IMR-90 (cell line): ENCODE results near the gene PHKA1.

Source experiments
- FOS ChIP-seq: fragments of 150-350 bp; IDR thresholded peaks from 2 replicates; pipeline ENCODE4 v1.6.1; 2016; ENCODE audit warnings: low read depth, low read length
- MAZ ChIP-seq: IDR thresholded peaks from 2 replicates; pipeline ENCODE4 v1.6.1; 2012; ENCODE audit warnings: low read depth, mild to moderate bottlenecking, low read length, improper control_type of control experiment, moderate library complexity, borderline replicate concordance
- RAD21 ChIP-seq: IDR thresholded peaks from 2 replicates; pipeline ENCODE4 v1.6.1; 2012; ENCODE audit warnings: low read length, improper control_type of control experiment
- TF ChIP-seq, protein P1 (sequence below): conservative IDR thresholded peaks from 2 replicates; pipeline ENCODE4 v1.5.1; 2012; ENCODE audit warnings: mild to moderate bottlenecking, low read depth, low read length, improper control_type of control experiment

DNA sequence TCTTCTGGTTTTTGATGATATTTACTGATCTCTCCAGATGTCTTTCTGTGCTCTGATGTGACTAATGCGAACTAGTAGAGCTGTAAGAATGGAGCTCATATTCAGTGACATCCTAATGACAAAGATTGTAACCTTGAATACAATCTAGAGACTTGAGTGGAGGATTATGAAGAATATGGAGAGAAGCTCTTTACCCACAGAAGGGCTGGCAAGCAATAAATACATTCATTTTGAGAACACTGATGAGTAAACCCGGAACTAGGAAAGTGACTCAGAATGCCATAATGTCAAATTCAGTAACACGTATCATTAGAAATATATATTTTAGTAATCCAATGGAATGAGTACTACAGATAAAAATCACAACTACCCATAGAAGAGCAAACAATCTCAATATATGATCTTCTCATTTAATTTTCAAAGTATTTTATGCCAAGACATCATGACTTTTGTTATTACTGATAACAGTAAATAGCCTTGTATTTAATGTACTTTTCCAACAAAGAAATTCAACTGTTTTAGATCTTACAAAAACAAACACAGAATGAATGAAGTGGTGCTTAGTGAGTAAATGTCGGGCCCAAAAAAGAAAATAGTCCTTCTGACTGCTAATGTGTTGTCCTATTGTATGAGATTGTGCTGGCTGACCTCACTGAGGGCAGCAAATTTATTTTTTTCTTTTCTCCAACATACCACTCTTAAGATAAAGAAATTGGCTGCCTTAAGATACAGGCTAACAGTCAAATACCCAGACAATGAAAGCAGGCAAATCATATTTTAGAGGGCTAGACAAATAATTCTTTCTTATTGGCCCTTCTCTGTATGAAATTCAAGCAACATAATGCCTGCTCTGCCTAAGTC, 92.3 kb downstream of the PHKA1 start:
- TF ChIP-seq RAD21 (no peak), MAZ (no peak), FOS (peak; percentile 38; the same call in 1 of the 2 replicates)
- TF ChIP-seq, protein P1, sequence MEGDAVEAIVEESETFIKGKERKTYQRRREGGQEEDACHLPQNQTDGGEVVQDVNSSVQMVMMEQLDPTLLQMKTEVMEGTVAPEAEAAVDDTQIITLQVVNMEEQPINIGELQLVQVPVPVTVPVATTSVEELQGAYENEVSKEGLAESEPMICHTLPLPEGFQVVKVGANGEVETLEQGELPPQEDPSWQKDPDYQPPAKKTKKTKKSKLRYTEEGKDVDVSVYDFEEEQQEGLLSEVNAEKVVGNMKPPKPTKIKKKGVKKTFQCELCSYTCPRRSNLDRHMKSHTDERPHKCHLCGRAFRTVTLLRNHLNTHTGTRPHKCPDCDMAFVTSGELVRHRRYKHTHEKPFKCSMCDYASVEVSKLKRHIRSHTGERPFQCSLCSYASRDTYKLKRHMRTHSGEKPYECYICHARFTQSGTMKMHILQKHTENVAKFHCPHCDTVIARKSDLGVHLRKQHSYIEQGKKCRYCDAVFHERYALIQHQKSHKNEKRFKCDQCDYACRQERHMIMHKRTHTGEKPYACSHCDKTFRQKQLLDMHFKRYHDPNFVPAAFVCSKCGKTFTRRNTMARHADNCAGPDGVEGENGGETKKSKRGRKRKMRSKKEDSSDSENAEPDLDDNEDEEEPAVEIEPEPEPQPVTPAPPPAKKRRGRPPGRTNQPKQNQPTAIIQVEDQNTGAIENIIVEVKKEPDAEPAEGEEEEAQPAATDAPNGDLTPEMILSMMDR: no peak
